ENCODE results near the gene SV2C.
"Not testable (repeated sequence)": the region's sequence is repeated elsewhere in the genome, so short reads cannot be mapped to it uniquely, and the experiment has no call there.

SV2C gene

DNA sequence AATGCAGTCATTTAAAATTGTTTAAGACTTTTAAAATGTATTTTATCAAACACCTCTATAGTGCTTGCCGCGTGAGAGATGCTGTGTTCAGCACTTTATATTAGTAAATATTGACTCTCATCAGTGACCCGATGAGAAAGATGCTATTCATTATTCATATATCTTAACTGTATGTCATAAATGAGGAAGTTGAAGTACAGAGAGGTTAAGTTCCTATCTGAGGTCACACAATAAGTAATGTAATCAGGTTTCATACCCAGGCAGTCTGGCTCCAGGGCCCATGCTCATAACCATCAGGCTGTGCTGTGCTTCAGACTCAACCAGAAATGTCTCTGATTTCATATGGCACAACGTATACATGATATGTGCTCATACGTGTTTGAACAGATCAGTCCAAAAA, 119.0 kb downstream of the SV2C start:
- DNase-seq (ENCODE audit: low read depth in 3 of 3), result no peak

DNA sequence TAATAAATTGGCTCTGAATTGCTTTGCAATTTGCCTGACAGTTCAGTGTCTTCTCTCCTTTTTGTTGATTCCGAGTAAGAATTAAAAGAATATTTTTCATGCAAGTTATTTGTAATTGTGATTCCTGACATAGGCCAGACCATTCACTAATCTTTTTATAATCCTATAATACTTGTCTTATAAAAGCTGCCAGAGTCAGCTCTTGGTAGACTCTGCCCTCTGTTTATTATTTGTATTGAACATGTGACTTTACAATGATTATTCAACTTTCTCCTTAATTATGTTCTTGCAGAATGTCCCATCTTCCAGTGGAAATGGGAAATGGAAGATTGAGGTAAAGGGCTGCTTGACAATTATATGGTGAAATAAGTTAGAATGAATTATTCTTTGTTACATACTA, 121.0 kb downstream of the SV2C start:
- no peak for DNase-seq (ENCODE audit: low read depth in 3 of 3)

DNA sequence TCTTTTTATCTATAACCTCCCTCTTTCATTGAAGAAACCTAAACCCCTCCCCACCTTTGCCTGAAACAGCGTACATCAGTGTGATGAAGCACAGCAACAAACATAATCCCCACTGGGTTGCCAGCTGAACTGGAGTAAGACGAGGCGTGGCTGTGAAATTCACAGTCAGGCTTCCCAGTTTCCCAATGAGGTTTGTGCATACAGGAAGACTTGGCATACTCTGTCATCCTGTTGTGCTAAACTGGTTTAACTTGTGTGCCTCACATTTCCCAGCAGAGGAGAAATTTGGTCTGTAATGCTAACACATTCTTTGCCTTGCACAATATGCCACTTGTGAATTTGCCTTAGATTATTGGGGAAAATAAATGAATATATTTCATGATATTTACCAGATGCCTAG, 121.5 kb downstream of the SV2C start:
- DNase-seq (ENCODE audit: low read depth in 3 of 3), result no peak

DNA sequence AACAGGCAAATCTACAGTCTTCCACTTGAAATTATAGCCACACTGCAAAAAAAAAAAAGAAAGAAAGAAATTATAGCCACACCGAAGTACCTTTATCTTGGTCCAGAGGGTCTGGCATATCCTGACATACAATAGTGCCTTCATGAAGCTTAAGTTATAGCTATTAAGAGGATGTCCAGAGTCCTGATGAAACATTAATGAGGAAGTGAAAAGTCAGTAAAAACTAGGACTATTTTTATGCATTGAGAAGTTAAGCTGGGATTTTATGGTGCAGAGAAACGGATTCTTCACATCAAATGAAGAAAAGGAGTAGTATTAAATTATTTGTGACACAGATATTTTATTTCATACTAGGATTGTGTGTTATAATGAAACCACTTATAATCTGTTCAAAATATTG, 123.9 kb downstream of the SV2C start:
- DNase-seq (ENCODE audit: low read depth in 3 of 3), result no peak

DNA sequence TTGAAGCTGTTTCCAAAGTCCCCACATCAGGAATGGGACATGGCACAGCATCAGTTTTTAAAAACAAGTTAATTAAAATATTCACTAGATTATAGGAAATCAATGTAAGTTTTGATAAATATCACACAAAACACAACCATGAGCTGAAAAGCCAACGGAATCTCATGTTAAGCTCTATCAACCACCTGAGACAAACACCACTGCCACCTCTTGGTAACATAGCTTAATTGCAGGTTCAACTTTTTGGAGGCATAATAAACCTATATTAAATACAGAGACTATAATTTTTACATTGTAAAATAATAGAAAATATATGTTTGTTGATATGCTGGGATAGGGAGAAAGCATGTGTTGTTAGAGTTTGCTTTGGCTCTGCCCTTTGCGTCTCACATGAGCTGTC, 126.1 kb downstream of the SV2C start:
- no peak for DNase-seq (ENCODE audit: low read depth in 3 of 3)

DNA sequence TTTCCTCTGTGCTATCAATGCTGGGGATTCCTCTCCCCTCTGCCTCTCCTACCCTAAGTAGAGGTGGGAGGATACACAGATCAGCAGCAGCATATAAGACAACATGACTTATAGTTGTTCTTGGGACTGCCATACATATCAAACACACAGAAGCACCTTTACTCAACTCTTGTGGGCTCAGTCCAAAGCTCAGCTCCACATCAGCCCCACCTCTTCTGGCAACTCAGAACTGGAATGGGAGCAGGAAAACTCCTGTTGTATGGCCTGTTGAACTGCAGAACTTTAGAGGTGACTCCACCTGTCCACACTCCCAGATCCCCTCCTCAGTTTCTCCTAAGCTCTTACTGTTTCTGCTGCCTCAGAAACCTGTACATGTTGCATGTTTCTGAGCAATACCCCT, 127.8 kb downstream of the SV2C start:
- DNase-seq (ENCODE audit: low read depth in 3 of 3), result no peak

DNA sequence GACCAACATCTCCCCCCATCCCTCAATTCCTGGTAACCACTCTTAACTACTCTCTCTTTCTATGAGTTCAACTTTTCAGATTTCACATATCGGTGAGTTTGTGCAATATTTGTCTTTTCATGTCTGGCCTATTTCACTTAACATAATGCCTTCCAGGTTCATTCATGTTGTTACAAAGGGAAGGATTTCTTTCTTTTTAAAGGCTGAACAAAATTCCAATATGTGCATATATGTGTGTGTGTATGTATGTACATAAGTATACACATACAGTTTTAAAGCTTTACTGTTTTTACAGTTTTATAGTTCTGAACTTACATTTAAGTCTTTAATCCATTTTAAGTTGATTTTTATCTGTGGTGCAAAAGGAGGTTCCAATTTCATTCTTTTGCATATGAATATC, 130.7 kb downstream of the SV2C start:
- no peak for DNase-seq (ENCODE audit: low read depth in 3 of 3)

DNA sequence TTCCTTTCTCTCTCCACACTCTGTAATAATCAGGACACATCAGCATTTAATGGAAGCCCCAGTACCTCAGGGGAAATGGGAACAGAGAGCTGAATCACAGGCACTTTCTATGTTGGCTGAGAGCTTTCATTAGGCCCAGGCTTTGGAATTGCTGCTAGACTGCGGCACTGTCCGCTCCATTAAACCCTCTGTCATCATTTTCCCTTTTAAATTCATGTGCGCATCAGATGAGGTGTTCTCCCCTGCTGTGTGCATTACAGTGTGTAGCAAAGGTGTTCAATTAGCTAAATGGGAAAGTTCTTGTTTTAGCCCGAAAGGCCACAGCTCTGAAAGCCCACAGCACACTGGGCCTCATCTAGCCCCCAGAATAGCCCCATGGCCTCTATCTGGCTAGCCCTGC, 133.6 kb downstream of the SV2C start:
- DNase-seq (ENCODE audit: low read depth in 3 of 3), result no peak

DNA sequence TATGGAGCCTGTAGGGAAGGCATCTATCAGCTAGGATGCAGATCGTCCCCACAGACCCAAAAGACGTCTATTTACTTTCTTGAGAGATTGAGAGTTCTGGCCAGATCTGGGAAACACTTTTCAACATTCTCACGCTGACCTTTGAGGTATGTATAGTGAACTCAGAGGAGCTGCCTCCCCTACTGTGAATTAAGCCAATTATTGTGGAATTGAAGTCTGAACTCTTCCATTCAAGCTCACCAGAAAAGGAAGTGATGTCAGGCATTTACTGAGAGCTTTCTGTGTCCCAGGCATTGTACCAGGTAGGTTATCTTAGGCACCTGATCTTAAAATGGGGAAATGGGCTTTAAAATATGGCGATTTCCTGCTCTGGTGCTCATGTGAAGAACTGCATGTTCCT, 136.5 kb downstream of the SV2C start:
- no peak for DNase-seq (ENCODE audit: low read depth in 3 of 3)

DNA sequence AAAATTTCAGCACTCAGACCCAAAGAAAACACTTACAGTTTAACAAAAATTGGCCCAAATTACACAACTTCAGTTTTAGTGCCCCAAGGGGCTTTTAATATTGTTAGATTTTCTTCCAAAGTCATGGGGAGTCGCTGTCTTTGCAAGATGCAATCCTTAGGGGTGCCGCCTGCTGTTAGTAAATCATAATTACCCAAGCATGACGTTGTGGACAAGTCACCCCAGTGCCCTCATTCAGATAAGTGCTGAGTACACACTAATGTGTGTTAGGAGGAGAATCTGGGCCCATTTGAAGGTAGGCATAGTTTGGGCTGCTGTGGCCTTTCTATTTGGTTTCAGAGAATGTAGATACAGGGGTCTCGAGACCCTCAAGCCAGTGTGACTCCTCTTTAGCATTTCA, 138.1 kb downstream of the SV2C start:
- DNase-seq (ENCODE audit: low read depth in 3 of 3), result no peak

DNA sequence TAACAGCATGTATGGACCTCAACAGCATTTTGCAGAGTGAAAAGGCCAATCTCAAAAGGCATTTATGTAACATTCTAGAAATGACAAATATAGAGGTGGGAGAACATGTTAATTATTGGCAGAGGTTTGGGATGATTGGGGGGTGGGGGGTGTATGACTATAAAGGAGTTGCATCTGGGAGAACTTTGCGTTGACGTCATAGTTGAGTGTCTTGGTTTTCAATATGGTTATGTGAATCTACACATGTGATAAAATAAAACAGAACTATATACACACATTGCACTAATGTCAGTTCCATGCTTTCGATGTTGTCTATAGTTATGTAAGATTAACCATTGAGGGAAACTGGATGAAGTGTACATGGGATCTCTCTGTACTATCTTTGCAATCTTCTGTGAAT, 139.1 kb downstream of the SV2C start:
- DNase-seq (ENCODE audit: low read depth in 3 of 3), result no peak

DNA sequence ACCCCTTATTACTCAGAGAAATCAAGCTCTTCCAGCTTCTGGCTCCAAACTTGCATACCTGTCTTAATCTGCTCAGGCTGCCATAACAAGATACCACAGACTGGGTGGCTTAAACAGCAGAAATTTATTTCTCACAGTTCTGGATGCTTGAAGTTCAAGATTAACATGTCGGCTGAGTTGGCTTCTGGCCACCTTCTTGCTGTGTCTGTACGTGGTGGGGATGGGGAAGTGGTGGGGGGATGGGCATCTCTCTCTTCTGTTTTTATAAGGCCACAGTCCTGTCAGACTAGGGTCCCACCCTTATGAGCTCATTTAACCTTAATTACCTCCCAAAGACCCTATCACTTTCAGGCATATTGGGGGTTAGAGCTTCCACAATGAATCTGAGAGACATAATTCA, 140.5 kb downstream of the SV2C start:
- DNase-seq (ENCODE audit: low read depth in 3 of 3), result no peak

DNA sequence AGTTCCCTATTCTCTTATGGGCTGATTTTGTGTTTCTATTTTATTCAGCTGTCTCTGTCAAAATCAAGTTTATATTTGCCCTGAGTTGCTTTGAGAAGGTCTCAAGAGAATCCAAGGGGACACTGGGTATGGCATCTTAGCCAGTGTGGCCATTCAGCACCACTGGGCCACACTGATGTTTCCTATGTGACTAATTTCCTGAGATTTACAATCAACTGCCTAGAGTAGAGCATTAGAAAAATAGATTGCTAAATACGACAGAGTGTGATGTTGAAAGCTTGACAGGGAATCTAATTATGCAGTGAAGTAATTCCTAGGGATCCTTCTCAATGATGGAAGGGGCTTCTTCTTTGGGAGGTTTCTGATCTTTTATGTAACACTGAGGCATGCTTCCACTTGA, 141.7 kb downstream of the SV2C start:
- no peak for DNase-seq (ENCODE audit: low read depth in 3 of 3)

DNA sequence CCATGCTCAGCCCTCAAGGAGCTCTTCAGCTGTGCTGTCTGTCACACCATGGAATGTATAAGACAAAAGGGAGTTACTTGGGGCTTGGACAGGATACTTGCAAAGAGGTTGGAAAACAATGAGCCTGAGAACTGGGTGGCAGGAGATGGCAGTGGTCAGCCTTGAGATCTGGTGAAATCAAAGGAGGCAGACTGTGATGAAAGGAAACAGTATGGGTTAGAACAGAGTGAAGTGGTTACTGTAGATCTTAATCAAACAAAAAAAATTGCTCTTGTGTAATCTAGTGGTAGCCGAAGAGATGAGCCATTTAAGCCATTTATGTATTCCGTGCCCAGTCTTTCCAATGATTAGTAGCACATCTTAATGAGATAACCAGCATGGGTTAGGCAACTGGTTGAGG, 142.2 kb downstream of the SV2C start:
- DNase-seq (ENCODE audit: low read depth in 3 of 3), result no peak

DNA sequence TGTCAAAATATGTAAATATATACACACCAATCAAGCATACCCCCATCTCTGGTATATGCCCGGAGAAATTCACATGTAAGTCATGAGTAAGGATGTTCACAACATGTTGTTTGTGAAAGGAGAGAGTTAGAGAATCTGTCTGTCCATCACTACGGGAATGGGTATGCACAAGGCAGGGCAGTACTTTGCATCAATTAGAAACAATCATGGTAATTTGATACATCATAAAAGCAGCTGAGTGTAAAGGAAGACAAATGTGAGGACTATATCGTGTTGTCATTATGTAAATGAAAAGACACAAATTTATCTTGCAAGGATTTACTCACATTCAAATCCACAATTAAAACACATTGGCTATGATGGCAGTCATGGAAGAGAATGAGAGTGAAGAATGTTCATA, 146.7 kb downstream of the SV2C start:
- DNase-seq (ENCODE audit: low read depth in 3 of 3), result no peak

DNA sequence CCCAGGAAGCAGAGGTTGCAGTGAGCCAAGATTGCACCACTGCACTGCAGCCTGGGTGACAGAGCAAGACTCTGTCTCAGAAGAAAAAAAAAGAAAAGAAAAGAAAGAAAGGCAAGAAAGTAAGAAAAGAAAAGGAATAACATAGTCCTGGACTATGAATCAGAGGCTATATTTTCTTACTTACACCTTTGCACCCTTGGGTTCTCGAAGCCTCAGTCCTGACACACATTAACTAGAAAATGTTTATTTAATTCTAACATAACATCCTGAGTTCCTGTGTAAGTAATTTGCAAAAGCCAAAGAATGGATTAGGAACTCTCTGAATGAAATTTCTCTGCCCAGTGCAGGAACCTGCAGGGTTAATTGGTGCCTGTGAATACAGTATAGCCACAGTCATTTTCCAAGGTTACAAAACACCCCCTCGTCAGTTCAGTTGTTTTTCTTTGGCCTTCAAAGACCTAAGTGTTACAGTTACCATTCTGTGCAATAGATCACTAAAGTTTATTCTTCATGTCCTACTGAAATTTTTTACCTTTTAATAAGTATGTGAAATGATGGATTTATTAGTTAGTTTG, 147.6 kb downstream of the SV2C start:
- no peak for DNase-seq (ENCODE audit: low read depth in 3 of 3)

DNA sequence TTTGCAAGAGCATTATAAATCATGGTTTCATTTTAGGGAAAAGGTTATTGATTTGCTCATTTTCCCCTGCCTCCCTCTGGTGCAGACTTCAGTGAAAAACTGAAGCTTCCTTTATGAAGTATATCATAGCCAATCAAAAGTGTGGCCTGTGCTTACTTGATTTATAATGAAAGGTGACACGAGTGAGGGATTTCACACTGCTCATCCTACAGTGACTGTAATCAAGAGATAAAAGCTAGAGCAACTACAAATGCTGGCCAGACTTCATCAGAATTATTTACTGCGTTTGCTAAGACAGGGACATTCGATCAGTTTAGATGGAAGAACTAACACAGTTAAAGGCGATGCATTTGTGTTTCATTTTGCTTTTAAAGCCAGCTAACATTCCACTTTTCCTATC, 151.5 kb downstream of the SV2C start:
- DNase-seq (ENCODE audit: low read depth in 3 of 3), result no peak

DNA sequence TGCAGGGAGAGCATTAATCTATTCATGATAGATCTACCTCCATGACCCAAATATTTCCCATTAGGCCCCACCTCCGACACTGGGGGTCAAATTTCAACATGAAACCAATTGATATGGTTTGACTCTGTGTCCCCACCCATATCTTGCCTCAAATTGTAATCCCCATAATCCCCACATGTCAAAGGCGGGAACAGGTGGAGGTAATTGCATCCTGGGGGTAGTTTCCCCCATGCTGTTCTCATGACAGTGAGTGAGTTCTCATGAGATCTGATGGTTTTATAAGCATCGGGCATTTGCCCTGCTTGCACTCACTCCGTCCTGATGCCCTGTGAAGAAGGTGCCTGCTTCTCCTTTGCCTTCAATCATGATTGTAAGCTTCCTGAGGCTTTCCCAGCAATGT, 153.5 kb downstream of the SV2C start:
- DNase-seq (ENCODE audit: low read depth in 3 of 3), result no peak

DNA sequence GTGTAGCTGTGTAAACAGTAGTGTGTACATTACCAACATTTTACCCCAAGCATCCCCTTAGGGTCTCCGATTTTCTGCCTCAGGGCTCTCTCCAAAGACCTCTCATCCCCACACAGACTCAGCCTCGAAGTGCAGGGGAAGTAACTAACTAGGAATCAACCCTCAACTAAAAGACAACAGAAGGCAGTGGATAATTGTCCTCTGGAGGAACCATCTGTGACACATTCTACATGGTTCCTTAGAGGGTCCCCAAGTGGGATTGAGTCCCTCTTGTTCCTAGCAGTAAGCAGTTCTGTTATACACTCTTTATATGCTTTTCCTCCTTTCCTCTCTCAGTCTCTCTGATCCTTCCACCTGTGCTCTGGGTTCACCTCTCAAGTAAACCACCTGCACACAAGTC, 157.2 kb downstream of the SV2C start:
- DNase-seq (ENCODE audit: low read depth in 3 of 3), result no peak

DNA sequence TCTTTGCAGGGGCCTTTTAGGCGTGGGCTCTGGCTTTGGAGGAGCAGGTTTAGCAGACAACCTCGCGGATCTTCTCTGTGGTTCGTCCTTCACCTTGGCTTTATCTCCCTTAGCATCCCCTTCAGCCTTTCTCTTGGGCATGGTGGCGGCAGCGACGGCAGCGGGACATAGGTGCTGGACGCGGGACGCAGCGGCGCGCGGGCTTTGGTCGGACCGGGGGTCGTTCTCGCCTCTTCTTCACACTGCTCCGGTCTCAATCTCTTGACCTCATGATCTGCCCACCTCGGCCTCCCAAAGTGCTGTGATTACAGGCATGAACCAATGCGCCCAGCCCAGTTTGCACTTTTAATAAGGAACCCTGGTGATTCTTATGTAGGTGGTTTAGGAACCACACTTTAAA, 159.0 kb downstream of the SV2C start:
- not testable (repeated sequence) for DNase-seq (ENCODE audit: low read depth in 3 of 3)

DNA sequence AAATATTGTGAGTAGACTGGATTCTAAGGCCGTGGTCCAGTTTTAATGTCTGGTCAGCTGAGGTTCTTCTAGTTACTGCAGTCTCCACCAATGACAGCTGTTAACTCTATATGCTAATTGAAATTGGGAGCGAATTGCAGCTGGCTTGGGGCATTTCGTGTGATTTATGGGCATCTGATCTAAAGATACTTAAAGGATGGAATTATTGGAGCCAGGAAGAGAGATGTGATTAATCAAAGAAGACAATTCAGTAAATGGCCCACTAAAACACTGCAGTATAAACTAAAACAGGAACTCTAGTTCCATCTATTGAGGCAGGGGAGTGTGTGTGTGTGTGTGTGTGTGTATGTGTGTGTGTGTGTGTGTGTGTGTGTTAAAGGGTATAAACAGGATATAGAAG, 162.4 kb downstream of the SV2C start:
- no peak for DNase-seq (ENCODE audit: low read depth in 3 of 3)

DNA sequence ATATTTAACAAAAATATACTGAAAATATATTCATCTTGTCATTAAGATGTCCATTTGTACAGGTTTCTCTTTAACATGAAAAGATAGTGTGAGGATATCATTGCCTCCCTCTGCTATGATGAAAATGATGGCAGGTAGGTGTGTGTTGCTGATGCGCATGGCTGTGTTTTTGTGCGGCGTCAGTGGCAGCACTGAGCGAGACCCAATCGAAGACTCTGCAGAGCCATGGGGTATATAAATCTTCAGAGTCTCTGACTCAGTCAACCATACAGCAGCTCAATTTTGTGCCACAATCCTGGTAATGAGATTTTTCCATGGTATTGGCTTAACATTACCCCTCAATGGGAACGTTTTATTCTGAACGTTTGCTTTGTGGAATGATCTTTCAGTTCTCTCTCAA, 166.4 kb downstream of the SV2C start:
- no peak for DNase-seq (ENCODE audit: low read depth in 3 of 3)

DNA sequence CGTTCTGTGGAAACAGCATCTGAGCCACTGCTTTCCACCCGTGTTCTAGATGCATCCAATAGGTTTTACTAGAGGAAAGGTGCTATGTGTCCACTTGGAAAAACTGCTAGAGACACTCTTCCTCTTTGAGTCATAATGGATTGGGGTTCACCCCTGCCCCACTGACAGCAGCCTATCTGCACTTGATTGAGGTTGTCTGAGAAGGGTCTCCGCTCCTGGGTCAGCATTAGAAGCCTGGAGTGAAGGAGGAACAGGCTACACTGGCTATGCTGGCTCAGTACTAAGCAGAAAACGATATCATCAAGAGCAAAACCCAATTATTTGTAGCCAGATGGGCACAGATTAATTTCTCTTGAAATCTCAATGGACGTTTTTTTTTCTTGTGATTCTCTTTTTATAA, 167.3 kb downstream of the SV2C start:
- DNase-seq (ENCODE audit: low read depth in 3 of 3), result no peak

DNA sequence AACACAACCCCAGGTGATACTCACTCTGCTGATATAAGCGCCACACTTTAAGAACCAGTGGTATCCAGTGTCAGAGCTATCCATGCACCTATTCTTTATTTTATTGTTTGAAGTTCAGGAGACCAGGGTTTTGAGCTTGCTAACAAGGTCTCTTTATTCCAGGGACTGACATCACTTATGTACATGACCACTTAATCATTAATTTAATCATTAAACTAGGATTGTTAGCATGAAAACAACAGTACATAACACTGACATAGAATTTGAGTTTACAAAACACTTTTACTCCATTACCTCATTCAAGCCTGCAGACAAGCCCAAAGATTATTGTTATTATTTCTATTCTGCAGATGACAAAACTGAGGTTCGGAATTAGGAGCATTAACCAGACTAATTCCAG, 168.5 kb downstream of the SV2C start:
- no peak for DNase-seq (ENCODE audit: low read depth in 3 of 3)

DNA sequence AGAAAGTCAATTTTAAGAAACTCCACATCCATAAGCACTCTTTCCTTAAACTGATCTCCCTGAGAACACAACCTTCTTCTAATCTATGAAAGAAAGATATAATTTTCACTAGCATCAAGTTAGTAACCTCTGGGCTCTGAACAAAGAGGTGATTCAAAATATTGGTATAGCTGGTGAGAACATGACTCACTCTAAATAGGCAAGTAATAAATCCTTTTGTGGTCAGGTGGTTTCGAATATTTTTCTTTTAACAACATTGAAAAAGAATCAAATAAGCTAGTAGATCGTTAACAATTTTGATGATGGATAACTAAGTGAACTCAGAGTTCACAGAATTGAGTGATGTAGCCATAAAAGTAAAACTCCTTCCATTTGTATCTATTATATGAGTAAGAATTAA, 169.3 kb downstream of the SV2C start:
- DNase-seq (ENCODE audit: low read depth in 3 of 3), result no peak

All from stimulated activated CD4-positive, alpha-beta T cell treated with anti-CD3 and anti-CD28 coated beads, TNF-alpha, amount 100 ng/mL, for 48 hours (primary cell).